GM21423 (cell line): Measurements from ENCODE around the gene SLC4A1.

Experiments
- ATAC-seq: cut with Tn5 transposase; IDR thresholded peaks from one replicate; pipeline ENCODE4 v1.9.1; 2021; ENCODE audit warnings: mild to moderate bottlenecking, moderate library complexity; ENCODE audit not compliant: unreplicated experiment

Gene SLC4A1

GRCh38 chr17:44221862-44222111, 46.1 kb downstream of the SLC4A1 start:
- no peak for ATAC-seq

GRCh38 chr17:44221084-44221861, 46.7 kb downstream of the SLC4A1 start:
- ATAC-seq: no peak

- no peak for ATAC-seq
Observed at GRCh38 chr17:44220213-44221083, 47.5 kb downstream of the SLC4A1 start.

GRCh38 chr17:44219616-44220212, 48.2 kb downstream of the SLC4A1 start, which contains the start of gene UBTF:
Gene UBTF (minus strand): TSS chr17:44219675. CDS start chr17:44218229, 1,446 bp downstream.
- ATAC-seq: peak; percentile 5

GRCh38 chr17:44219108-44219615, 48.8 kb downstream of the SLC4A1 start:
- peak; percentile 34 for ATAC-seq

- peak; percentile 30 for ATAC-seq
Observed at GRCh38 chr17:44218344-44219107, 49.4 kb downstream of the SLC4A1 start.

GRCh38 chr17:44217738-44218343, 50.1 kb downstream of the SLC4A1 start:
- peak; percentile 1 for ATAC-seq

- no peak for ATAC-seq
Observed at GRCh38 chr17:44216694-44217093, 51.2 kb downstream of the SLC4A1 start.

GRCh38 chr17:44216173-44216572, 51.8 kb downstream of the SLC4A1 start:
- ATAC-seq: no peak

- ATAC-seq: no peak
Observed at GRCh38 chr17:44214896-44215295, 53.0 kb downstream of the SLC4A1 start.

- ATAC-seq: no peak
Observed at GRCh38 chr17:44214230-44214494, 53.8 kb downstream of the SLC4A1 start.

- ATAC-seq: no peak
Observed at GRCh38 chr17:44213403-44214229, 54.3 kb downstream of the SLC4A1 start.

GRCh38 chr17:44212507-44213402, 55.2 kb downstream of the SLC4A1 start:
- ATAC-seq: no peak

GRCh38 chr17:44211281-44212265, 56.4 kb downstream of the SLC4A1 start:
- no peak for ATAC-seq

GRCh38 chr17:44210342-44211192, 57.4 kb downstream of the SLC4A1 start:
- ATAC-seq: peak; percentile 67

- no peak for ATAC-seq
Observed at GRCh38 chr17:44209786-44210341, 58.1 kb downstream of the SLC4A1 start.
